T-helper 2 cell treated with Interferon-gamma antibody and Interleukin-4, amounts not matched to agents 100 ng/mL and 5 ng/mL, for 36 hours (primary cell): Measurements from ENCODE around the gene BCR. TPM values are rescaled to one million over a fixed set of nuclear protein-coding genes. Genes with fewer than 3 reads are reported as not detected.

ENCODE experiments used
- intact Hi-C: fragments of 100-400 bp; cut with micrococcal nuclease; formaldehyde crosslinking; loops from one replicate; pipeline ENCODE4 v1.15.1; 2023
- total RNA-seq: library from RNA; stranded (reverse); gene quantifications from 2 replicates; pipeline ENCODE4 v1.2.3, GENCODE V29; 2022

Gene BCR
- total RNA-seq, 1 donor from 2014 or later: 51.6 TPM

DNA sequence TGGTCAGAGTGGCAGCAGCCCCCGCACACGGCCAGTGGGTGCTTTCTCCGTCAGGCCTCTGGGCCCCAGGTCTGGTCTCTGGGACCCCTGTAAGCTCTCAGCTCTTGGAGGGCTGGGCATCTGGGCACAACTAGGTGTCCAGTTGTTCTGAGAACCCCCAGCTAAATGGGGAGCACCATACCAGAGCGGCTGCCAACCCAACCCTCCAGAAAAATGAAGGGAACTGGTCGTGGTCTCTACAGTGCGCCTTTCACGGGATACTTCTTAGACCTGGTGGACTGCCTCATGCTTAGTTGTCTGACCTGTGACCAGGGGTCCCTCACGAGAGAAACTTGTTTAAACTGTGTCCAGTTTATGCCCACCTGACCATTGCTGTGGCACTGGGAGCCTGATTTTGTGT lies 104.9 kb downstream of the BCR start:
- intact Hi-C loops: no loop called here

DNA sequence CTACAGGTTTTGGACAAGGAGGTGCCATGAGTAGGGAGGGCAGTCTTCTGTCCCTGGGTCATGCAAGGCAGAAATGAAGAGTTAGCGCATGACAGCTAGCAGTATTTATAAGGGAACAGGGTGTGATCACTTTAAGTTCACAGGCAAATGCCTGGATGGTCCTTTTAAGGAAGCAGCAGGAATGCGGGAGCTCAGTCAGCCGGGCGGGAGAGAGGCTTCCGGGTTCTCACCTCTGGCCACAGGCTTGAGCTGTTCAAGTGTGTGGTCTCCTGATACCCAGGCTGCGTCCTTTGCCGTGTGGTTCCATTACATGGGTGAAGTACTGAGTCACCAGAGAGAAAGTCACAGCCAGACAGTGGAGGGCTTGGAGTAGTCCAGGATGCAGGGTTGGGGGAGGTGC lies 105.4 kb downstream of the BCR start:
- intact Hi-C loops: no loop called here

DNA sequence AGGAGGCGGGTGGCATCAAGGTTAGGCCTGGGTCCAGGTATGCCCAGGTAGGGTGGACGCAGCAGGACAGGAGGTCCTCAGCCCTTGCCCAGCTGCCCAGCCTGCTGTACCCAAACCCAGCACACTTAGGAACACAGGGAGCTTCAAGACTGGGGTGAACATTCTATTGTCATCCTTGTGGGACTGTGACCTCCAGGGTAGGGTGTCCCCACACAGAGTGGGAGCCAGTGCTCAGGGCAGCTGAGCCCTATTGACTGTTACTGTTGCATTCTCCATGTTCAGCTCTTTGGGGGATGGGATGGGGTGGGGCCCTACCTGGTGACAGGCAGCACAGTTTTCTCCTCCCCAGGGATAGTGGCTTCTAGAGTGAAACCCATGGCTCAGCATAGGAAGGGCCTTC lies 106.0 kb downstream of the BCR start:
- intact Hi-C loops: no loop called here

DNA sequence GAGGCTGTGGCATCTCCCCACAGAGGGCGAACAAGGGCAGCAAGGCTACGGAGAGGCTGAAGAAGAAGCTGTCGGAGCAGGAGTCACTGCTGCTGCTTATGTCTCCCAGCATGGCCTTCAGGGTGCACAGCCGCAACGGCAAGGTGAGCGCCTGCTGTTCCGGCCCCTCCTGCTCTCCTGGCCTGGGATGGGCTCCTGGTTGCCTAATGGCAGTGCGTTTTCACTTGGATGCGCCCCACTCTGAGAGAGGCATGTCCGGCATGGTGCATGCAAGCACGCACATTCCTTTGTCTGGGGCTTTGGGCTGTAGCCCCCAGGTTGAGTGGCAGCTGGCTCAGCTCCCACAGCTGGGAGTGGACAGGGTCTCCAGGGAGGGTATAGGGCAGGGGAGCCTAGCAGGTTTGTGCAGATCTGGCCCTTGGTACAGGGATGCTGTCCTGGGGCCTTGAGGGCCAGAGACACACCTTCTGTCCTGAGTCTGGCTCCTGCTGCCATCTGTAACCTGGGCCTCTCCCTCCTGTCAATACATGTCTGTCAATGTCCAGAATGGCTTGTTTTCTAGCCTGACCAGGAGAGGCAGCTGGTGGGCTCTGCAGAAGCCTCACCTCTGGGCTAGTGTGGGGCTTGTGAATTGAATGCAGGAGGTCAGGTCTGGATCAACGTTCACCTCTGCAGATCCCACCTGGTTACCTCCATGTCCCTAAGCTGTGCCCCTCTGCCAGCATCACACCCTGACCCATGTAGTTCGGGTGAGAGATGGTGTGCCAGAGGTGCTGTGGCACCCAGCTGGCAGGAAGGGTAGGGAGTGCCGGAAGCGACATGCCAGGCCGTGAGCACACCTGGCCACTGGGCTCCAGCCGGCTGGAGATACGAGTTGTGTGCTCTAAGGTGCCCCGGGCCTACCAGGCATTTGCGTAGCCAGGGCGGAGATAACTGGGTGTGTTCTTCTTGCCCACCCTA lies 107.1 kb downstream of the BCR start:
- intact Hi-C loops: no loop called here

DNA sequence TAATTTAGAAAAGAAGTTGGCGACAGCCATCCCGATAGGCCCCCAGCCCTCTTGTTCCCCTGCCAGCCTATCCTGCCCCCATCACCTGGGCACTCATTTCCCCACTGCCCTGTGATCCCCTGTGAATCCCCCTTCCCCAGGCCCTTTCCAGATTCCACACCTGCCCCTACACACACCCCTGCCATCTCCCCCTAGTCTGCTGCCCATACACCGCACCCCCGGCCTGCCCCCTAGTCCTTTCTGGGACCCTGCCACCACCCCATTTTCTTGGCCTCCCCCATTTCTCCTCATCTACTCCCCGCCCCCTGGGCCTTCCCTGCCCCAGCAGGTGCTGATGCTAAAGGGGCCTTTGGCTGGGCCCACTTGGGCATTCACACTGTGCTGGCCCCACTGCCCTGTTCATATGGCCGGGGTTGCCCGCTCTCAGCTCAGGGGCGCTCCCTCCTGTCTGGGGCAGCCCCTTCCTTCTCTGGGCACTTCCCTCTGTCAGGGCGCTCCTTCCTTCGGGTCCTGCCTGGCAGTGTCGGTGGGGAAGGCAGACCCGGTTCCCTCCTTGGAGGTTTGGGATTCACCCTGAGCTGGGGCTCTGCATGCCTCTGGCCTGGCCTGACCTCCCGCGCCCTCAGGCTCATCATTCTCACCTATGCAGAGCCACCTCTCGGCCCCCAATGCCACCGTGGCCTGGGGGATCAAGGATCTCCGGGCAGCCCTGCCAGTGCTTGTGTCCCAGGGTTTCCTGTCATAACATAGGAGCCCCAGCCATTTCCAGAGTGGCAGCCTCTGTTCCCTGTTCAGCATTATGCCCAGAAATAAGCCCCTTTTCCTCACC lies 108.2 kb downstream of the BCR start:
- intact Hi-C loops: no loop called here

DNA sequence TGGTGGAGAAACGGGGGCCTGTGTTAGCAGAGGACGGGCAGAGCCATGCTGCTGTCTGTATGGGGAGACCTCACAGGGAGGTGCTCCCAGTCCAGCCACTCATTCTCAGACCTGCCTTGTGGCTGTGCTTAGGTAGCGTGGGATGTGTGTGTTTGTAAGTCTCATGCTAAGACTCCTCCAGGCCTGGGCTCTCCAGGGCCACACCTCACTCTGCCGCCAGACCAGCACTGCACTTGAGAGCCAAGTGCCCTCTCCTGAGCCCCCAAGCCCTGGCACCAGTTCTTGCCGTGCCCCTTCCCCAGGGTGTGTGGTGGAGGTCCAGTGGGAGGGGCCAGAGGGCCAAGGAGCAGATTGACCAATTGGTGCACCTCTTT lies 108.8 kb downstream of the BCR start:
- intact Hi-C loops: no loop called here

DNA sequence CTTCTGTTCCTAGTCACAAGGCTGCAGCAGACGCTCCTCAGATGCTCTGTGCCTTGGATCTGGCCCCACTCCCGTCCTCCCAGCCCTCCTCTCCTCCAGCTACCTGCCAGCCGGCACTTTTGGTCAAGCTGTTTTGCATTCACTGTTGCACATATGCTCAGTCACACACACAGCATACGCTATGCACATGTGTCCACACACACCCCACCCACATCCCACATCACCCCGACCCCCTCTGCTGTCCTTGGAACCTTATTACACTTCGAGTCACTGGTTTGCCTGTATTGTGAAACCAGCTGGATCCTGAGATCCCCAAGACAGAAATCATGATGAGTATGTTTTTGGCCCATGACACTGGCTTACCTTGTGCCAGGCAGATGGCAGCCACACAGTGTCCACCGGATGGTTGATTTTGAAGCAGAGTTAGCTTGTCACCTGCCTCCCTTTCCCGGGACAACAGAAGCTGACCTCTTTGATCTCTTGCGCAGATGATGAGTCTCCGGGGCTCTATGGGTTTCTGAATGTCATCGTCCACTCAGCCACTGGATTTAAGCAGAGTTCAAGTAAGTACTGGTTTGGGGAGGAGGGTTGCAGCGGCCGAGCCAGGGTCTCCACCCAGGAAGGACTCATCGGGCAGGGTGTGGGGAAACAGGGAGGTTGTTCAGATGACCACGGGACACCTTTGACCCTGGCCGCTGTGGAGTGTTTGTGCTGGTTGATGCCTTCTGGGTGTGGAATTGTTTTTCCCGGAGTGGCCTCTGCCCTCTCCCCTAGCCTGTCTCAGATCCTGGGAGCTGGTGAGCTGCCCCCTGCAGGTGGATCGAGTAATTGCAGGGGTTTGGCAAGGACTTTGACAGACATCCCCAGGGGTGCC lies 109.8 kb downstream of the BCR start:
- intact Hi-C loops: no loop called here

DNA sequence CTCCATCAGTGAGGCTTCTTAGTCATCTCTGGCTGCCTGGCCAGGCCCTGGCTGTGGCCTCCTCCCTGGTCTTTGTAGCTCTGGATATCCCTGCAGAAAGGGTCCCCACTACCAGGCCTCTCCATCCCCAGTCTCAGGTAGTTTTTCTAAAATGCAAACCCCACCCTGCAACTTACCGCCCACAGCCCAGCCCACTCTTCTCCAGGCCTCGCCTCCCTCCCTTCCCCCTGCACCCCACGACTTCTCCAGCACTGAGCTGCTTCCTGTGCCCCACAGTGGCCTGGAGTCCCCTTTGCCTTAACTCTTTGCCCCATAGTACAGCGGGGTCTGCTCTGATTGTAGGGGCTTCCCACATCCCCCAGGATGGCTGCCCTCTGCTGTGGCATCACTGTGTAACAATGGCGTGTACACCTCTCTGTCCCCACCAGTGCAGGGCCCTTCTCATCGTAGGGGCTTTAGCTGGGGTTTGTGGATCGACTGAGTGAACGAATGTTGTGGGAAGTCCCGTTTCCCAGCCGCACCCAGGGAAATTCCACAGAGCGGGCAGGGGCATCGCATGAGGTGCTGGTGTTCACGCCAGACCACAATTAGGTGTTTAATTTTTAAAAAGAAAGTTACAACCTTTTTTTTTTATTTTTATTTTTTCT lies 111.6 kb downstream of the BCR start:
- intact Hi-C loops: no loop called here

DNA sequence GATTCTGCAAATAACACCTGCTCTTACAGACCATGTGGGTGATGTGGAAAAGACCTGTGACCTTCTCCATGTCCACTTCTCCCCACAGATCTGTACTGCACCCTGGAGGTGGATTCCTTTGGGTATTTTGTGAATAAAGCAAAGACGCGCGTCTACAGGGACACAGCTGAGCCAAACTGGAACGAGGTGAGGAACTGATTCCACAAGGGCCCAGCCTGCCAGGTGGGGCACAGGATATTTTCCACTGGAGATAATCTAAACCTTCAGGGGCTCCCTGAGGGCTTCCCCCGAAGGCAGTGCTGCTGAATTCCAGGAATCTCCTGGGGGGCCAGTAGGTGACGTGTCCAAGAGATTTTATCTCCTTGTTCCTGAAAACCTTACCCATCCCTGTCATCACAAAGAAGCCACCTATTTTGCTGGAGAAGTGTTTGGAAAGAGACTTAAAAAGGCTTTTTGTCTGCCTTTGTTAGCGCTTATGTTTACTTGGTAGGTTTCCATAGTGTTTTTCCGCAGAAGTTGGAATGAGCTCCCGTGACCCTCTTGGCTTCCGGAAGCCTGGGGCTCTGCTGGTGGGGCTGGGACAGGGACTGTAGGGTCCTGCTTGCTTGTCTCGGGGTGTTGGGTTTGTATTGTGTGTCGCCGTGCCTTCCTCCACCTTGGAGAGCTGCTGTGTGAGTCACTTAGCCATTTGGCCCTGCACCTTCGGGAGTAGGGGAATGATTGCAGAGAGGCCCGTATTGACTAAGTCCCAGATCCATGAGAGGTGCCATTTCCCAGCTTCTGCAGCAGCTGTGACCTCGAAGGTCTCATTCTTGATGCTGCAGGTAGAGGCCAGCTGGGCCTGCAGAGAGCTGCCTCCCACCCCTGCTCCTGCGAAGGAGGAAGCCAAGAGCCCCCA lies 112.4 kb downstream of the BCR start:
- intact Hi-C loops: no loop called here

DNA sequence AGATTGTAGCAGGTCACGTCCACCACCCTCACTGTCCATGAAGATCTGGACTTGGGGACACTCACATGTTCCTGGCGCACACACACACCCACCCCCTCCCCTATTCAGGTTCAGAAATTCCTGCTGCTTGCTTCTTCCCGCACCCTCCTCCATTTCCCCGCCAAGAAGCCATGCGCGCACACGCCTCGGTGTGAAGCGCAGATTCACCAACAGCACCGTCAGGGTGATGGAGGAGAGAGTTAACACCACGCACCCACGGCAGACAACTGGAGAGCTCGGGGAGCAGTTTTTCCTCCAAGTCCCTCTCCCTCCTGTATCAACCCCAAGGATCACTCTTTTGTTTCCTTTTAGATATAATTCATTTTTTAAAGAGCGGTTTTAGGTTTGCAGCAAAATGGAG lies 113.4 kb downstream of the BCR start:
- intact Hi-C loops: no loop called here

DNA sequence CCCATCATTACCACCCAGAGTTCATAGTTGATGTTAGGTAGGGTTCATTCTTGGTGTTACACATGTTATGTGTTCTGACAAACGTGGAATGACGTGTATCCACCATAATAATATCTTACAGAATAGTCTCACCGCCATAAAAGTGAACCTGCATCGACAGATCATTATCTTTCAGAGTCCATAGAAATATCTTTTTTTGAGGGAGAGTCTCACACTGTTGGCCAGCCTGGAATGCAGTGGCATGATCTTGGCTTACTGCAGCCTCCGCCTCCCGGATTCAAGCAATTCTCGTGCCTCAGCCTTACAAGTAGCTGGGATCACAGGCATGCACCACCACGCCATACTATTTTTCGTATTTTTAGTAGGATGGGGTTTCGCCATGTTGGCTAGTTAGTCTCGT lies 113.9 kb downstream of the BCR start:
- intact Hi-C loops: no loop called here

DNA sequence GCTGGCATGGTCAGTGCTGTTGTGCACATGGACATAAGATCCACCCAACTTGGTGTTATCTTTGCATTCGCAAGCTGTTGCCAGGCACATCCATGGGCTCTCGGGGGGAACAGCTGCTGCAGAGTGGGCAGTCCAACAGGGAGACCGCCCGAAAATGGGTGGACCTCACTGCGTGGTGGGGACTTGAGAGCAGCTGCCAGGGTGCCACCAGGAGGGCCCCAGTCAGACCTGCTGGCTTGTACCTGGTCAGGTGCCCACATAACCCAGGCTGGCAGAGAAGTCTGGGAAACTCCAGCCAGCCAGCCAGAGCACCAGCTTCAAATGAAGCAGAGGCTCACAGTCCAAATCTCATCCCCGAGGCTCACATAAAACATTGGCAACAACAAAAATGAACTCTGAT lies 120.2 kb downstream of the BCR start:
- intact Hi-C loops: no loop called here

DNA sequence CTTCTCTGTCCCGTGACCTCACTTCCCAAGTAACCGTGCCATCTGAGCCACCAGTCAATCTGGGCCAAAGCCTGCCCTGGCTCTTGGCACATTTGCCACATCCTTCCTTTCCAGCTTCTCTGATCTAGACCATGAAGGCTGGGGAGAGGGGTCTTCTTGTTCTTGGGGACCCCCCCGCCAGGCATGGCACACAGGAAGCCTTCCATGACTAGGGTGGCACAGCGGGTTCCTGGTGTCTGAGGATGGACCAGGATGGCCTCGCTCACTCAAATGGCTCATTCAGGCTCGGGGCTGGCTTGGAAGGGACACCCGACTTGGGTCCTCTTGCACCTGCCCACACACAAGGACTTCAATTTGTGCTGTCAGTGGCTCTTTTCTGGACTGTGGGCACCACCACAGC lies 121.3 kb downstream of the BCR start:
- intact Hi-C loops: no loop called here

DNA sequence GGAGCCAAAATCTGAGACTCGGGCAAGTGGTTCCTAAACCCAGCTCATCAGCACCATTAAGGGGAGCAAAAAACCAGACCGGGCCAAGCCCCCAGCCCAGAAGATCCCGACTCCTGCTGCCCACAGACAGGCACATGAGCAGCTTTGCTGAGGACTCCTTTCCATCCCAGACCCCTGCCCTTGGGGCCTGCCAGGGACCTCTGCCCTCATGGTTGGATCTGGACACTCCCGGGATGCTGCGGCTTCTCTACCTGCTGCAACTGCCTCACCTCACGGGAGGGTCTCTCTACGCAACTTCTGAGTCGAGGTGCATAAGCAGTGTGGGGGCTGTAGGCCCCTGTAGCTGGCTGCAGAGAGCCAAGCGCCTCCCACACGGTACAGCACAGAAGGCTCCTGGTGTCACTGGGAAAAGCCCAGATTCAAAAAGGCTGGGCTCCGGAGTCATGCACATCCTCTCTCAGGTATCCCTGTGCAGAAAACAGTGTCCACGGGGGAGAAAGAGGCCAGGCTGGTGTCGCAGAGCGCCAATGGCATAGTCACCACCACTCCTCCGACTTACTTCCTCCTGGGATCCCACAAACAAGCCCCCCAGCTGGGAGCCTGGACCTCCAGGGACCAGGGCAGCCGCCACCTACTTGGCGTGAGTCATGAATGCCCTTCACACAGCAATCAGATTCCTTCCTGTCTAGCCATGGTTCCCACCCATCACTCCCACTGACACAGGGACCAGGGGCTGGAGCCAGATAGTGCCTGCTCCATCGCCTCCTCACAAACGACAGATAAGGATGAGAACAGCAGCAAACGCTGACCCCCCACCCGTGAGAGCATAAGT lies 122.1 kb downstream of the BCR start:
- intact Hi-C loops: no loop called here

DNA sequence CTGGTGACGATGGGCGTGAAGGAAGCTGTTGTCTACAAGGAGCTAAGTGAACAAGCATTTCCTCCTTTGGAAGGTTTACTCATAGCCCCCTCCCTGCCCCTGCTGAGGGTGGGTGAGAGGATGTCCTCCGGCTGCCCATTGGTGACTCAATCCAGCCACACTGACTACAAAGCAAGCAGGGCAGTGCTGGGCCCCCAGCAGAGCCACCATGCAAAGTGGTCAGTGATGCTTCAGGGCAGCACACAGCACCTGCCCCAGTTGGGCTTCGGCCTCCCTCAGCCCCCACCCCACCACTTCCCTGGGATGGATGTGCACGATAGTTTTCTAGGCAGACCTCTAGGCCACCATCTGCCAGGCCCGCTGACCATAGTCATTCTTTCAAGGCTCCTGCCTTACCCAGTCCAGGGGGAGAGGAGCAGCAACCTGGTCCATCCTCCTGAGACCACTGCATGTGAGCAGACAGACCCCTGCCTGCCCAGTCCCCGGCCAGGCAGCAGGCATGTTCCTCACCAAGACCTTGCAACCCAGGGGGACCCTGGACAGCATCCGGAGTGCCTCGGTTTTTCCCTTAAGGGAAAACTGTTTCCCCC lies 125.1 kb downstream of the BCR start:
- intact Hi-C loops: no loop called here

DNA sequence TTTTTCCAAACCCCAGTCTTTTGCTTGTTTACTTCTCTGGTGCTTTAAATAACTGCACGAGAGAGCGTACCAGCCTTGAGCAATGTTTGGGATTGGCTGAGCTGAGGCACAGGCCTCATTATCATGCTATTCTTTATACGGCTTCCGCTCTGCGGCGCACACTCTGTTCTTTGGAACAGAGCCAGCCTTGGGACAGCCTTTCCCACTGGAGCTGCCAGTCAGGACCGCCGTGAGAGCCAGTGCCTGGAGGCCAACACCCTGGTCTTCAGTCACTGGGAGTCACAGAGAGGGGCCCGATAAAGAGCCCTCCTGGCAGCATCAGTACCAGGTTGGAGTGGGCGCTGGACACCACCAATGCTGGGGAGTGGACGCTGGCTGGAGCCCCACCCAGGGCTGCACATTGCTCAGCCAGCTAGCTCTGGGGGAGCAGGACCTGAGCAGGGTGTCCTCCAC lies 125.6 kb downstream of the BCR start:
- intact Hi-C loops: no loop called here

DNA sequence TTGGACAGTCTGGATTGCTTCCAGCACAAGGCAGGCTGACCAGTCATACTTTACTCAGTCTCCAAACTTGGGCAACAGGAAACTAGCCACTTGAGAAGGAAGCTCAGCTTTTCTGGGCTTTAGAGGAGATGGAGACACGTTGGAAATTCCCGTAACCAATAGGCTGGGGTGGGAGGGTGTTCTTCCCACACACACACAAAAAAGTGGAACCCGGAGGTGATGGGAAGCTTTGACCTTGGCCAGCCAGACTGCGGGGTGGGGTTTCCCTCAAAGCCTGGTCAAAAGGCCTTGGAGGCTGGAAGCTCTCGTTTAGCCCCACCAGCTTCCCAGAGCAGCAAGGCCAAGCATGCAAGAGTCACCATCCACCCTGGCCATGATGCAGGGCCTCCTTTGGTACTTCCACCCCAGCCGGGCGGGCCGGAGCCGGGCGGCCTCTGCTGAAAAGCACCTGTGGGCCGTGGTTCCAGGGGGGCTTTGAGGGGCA lies 126.2 kb downstream of the BCR start:
- intact Hi-C loops: no loop called here

DNA sequence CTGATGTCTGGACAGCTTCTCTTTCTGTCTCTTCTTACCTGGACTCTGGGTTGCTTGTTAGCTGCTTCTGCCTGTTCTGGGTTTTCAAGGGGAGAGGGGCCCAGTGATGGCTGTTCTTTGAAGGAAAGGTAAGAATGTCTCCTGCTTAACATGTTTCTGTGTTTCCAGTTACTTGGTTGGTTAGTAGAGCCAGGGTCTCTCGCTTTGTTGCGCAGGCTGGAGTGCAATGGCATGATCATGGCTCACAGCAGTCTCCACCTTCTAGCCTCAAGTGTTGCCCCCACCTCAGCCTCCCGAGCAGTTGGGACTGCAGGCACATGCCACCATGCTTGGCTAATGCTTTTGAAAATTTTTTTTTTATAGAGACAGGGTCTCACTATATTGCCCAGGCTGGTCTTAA lies 126.6 kb downstream of the BCR start:
- intact Hi-C loops: no loop called here
